WTC11 (cell line): ENCODE data around the gene CASR. TPM values are rescaled to one million over a fixed set of nuclear protein-coding genes. Genes with fewer than 3 reads are reported as not detected.

ENCODE experiments used
- ATAC-seq: fragments of 200-7000 bp; cut with Tn5 transposase; 2 replicates; pipeline ENCODE4 v1.10.0; 2021; ENCODE audit warnings: mild to moderate bottlenecking, moderate library complexity
- CTCF ChIA-PET: fragments of 300-600 bp; sonication (Branson Sonifier 250); formaldehyde crosslinking; loops from one replicate; lab custom pipeline; 2021; ENCODE audit warnings: antibody characterized with exemption; lab: Charles Lee
- POLR2A ChIA-PET: fragments of 350-600 bp; sonication (Branson Sonifier 250); formaldehyde crosslinking; loops from one replicate; lab custom pipeline; 2021; ENCODE audit warnings: antibody characterized with exemption; lab: Charles Lee
- DNase-seq: peaks from one replicate; pipeline ENCODE4 v3.0.0; 2021; ENCODE audit warnings: low spot score
- H3K27ac Mint-ChIP-seq: 2 replicates; pipeline ENCODE4 v1.8.0; 2021; ENCODE audit warnings: mixed read lengths
- H3K27me3 Mint-ChIP-seq: 2 replicates; pipeline ENCODE4 v1.8.0; 2021; ENCODE audit warnings: low read depth, mild to moderate bottlenecking, moderate library complexity, mixed read lengths
- H3K36me3 Mint-ChIP-seq: 2 replicates; pipeline ENCODE4 v1.8.0; 2021; ENCODE audit warnings: mixed read lengths
- H3K4me1 Mint-ChIP-seq: 2 replicates; pipeline ENCODE4 v1.8.0; 2022; ENCODE audit warnings: mixed read lengths
- H3K4me3 Mint-ChIP-seq: 2 replicates; pipeline ENCODE4 v1.8.0; 2021; ENCODE audit warnings: mild to moderate bottlenecking, moderate library complexity, mixed read lengths
- H3K9me3 Mint-ChIP-seq: 2 replicates; pipeline ENCODE4 v1.8.0; 2021; ENCODE audit warnings: mixed read lengths
- AR ChIP-seq: fragments of 250-450 bp; sonication (Bioruptor Pico); IDR thresholded peaks from 2 replicates; pipeline ENCODE4 v1.9.0; 2021; ENCODE audit warnings: mild to moderate bottlenecking
- ATF1 ChIP-seq: sonication (generic); formaldehyde crosslinking; IDR thresholded peaks from 2 replicates; pipeline ENCODE4 v1.8.1; 2023; ENCODE audit warnings: mild to moderate bottlenecking, moderate library complexity, missing genetic modification reagents
- CTCF ChIP-seq: fragments of 200-600 bp; IDR thresholded peaks from 2 replicates; pipeline ENCODE4 v1.8.0; 2022; ENCODE audit warnings: antibody characterized with exemption
- E2F4 ChIP-seq: sonication (generic); formaldehyde crosslinking; IDR thresholded peaks from 2 replicates; pipeline ENCODE4 v1.8.1; 2022; ENCODE audit warnings: low read depth, mild to moderate bottlenecking, moderate library complexity, missing genetic modification reagents, borderline replicate concordance
- ESRRA ChIP-seq: sonication (generic); formaldehyde crosslinking; IDR thresholded peaks from 2 replicates; pipeline ENCODE4 v1.8.1; 2022; ENCODE audit warnings: mild to moderate bottlenecking, missing genetic modification reagents, borderline replicate concordance
- ETV6 ChIP-seq: sonication (generic); formaldehyde crosslinking; IDR thresholded peaks from 2 replicates; pipeline ENCODE4 v1.8.1; 2022; ENCODE audit warnings: mild to moderate bottlenecking, missing genetic modification reagents
- HMGA2 ChIP-seq: fragments of 250-450 bp; sonication (Bioruptor Pico); IDR thresholded peaks from 2 replicates; pipeline ENCODE4 v1.4.0; 2021; ENCODE audit warnings: mild to moderate bottlenecking, moderate library complexity
- IRF2 ChIP-seq: sonication (generic); formaldehyde crosslinking; IDR thresholded peaks from 2 replicates; pipeline ENCODE4 v1.8.0; 2022; ENCODE audit warnings: low read depth, missing genetic modification reagents, borderline replicate concordance
- NFYB ChIP-seq: sonication (generic); formaldehyde crosslinking; conservative IDR thresholded peaks from 2 replicates; pipeline ENCODE4 v1.8.0; 2022; ENCODE audit warnings: low read depth, missing genetic modification reagents
- PRRX2 ChIP-seq: fragments of 250-450 bp; sonication (Bioruptor Pico); IDR thresholded peaks from 2 replicates; pipeline ENCODE4 v1.8.0; 2021; ENCODE audit warnings: mild to moderate bottlenecking
- SP1 ChIP-seq: sonication (generic); formaldehyde crosslinking; conservative IDR thresholded peaks from 2 replicates; pipeline ENCODE4 v1.8.1; 2022; ENCODE audit warnings: missing genetic modification reagents
- ZBTB21 ChIP-seq: sonication (generic); formaldehyde crosslinking; IDR thresholded peaks from 2 replicates; pipeline ENCODE4 v1.8.1; 2023; ENCODE audit warnings: mild to moderate bottlenecking, missing genetic modification reagents, borderline replicate concordance
- ZNF121 ChIP-seq: sonication (generic); formaldehyde crosslinking; IDR thresholded peaks from 2 replicates; pipeline ENCODE4 v1.8.0; 2023; ENCODE audit warnings: missing genetic modification reagents
- ZNF396 ChIP-seq: fragments of 250-450 bp; sonication (Bioruptor Pico); IDR thresholded peaks from 2 replicates; pipeline ENCODE4 v1.8.0; 2021; ENCODE audit warnings: mild to moderate bottlenecking, moderate library complexity, borderline replicate concordance
- total RNA-seq: library from RNA; stranded (reverse); gene quantifications from 3 replicates; pipeline ENCODE4 v1.2.3, GENCODE V29; 2021
- TF ChIP-seq, protein P1 (sequence below): sonication (generic); formaldehyde crosslinking; conservative IDR thresholded peaks from 2 replicates; pipeline ENCODE4 v1.8.1; 2022; ENCODE audit warnings: mild to moderate bottlenecking, missing genetic modification reagents
- TF ChIP-seq, protein P2 (sequence below): sonication (generic); formaldehyde crosslinking; IDR thresholded peaks from 2 replicates; pipeline ENCODE4 v1.8.1; 2022; ENCODE audit warnings: mild to moderate bottlenecking, moderate library complexity, missing genetic modification reagents
- TF ChIP-seq, protein P3 (sequence below): sonication (generic); formaldehyde crosslinking; IDR thresholded peaks from 2 replicates; pipeline ENCODE4 v1.8.1; 2022; ENCODE audit warnings: low read depth, missing genetic modification reagents, borderline replicate concordance
- TF ChIP-seq, protein P4 (sequence below): sonication (generic); formaldehyde crosslinking; IDR thresholded peaks from 2 replicates; pipeline ENCODE4 v1.8.0; 2022; ENCODE audit warnings: mild to moderate bottlenecking, missing genetic modification reagents
- TF ChIP-seq, protein P5 (sequence below): sonication (generic); formaldehyde crosslinking; IDR thresholded peaks from 2 replicates; pipeline ENCODE4 v1.8.1; 2023; ENCODE audit warnings: mild to moderate bottlenecking, moderate library complexity, missing genetic modification reagents

The CASR gene
- total RNA-seq, 1 experiment from 2014 or later, result 0.24 TPM

GRCh38 chr3:122247087-122247824 is 63.8 kb downstream of the CASR start (continued):
- TF ChIP-seq E2F4 (CRISPR knock-in tag), result no peak
- no peak for TF ChIP-seq SP1 (CRISPR knock-in tag)
- TF ChIP-seq ZNF121 (CRISPR knock-in tag), result no peak
- TF ChIP-seq, protein P1, sequence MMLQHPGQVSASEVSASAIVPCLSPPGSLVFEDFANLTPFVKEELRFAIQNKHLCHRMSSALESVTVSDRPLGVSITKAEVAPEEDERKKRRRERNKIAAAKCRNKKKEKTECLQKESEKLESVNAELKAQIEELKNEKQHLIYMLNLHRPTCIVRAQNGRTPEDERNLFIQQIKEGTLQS (CRISPR knock-in tag), result no peak
- no peak for TF ChIP-seq HMGA2 (CRISPR knock-in tag)

- Mint-ChIP-seq H3K27ac (no peak overlapping the region), H3K36me3 (no peaks in the 10 kb centered on the region), H3K4me1 (no peaks in the 10 kb centered on the region), H3K27me3 (no peaks in the 10 kb centered on the region; the same call in 1 of the 2 replicates), H3K4me3 (no peak overlapping the region), H3K9me3 (no peaks in the 10 kb centered on the region)
- DNase-seq (no peak), ATAC-seq (no peak)
- TF ChIP-seq ZNF121 (CRISPR knock-in tag) (no peak), IRF2 (CRISPR knock-in tag) (no peak), CTCF (no peak), ZNF396 (no peak), ZBTB21 (CRISPR knock-in tag) (no peak)
- TF ChIP-seq, protein P2, sequence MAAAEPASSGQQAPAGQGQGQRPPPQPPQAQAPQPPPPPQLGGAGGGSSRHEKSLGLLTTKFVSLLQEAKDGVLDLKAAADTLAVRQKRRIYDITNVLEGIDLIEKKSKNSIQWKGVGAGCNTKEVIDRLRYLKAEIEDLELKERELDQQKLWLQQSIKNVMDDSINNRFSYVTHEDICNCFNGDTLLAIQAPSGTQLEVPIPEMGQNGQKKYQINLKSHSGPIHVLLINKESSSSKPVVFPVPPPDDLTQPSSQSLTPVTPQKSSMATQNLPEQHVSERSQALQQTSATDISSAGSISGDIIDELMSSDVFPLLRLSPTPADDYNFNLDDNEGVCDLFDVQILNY (CRISPR knock-in tag), result no peak
- ChIA-PET CTCF (interaction anchor here (0.9 to 1.0 kb wide), 2 partner anchors 9 to 11 kb away, joined by 3 read pairs; no protein-coding TSS in a partner anchor), POLR2A (no interaction called here)
Observed at GRCh38 chr3:122247825-122248185, 64.3 kb downstream of the CASR start.

GRCh38 chr3:122251428-122251827 is 68.0 kb downstream of the CASR start:
- Mint-ChIP-seq H3K9me3 (no peaks in the 10 kb centered on the region), H3K27ac (no peak overlapping the region), H3K36me3 (no peaks in the 10 kb centered on the region), H3K27me3 (no peaks in the 10 kb centered on the region), H3K4me1 (no peaks in the 10 kb centered on the region), H3K4me3 (no peak overlapping the region)
- DNase-seq, result no peak
- CTCF ChIA-PET, result no interaction called here
- ATAC-seq, result no peak
- POLR2A ChIA-PET, result no interaction called here
- TF ChIP-seq, protein P3, sequence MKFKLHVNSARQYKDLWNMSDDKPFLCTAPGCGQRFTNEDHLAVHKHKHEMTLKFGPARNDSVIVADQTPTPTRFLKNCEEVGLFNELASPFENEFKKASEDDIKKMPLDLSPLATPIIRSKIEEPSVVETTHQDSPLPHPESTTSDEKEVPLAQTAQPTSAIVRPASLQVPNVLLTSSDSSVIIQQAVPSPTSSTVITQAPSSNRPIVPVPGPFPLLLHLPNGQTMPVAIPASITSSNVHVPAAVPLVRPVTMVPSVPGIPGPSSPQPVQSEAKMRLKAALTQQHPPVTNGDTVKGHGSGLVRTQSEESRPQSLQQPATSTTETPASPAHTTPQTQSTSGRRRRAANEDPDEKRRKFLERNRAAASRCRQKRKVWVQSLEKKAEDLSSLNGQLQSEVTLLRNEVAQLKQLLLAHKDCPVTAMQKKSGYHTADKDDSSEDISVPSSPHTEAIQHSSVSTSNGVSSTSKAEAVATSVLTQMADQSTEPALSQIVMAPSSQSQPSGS (CRISPR knock-in tag), result no peak
- no peak for TF ChIP-seq ESRRA (CRISPR knock-in tag)
- no peak for TF ChIP-seq ATF1
- no peak for TF ChIP-seq NFYB (CRISPR knock-in tag)
- no peak for TF ChIP-seq AR (CRISPR knock-in tag)
- TF ChIP-seq, protein P4, sequence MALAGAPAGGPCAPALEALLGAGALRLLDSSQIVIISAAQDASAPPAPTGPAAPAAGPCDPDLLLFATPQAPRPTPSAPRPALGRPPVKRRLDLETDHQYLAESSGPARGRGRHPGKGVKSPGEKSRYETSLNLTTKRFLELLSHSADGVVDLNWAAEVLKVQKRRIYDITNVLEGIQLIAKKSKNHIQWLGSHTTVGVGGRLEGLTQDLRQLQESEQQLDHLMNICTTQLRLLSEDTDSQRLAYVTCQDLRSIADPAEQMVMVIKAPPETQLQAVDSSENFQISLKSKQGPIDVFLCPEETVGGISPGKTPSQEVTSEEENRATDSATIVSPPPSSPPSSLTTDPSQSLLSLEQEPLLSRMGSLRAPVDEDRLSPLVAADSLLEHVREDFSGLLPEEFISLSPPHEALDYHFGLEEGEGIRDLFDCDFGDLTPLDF (CRISPR knock-in tag), result no peak
- no peak for TF ChIP-seq ZNF121 (CRISPR knock-in tag)
- no peak for TF ChIP-seq PRRX2 (CRISPR knock-in tag)
- TF ChIP-seq, protein P5, sequence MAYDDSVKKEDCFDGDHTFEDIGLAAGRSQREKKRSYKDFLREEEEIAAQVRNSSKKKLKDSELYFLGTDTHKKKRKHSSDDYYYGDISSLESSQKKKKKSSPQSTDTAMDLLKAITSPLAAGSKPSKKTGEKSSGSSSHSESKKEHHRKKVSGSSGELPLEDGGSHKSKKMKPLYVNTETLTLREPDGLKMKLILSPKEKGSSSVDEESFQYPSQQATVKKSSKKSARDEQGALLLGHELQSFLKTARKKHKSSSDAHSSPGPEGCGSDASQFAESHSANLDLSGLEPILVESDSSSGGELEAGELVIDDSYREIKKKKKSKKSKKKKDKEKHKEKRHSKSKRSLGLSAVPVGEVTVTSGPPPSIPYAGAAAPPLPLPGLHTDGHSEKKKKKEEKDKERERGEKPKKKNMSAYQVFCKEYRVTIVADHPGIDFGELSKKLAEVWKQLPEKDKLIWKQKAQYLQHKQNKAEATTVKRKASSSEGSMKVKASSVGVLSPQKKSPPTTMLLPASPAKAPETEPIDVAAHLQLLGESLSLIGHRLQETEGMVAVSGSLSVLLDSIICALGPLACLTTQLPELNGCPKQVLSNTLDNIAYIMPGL (CRISPR knock-in tag), result no peak
- TF ChIP-seq ZNF396, result no peak
- no peak for TF ChIP-seq ETV6 (CRISPR knock-in tag)
